C4-2B (cell line): ENCODE data around the gene ZC3H7B.

Experiments used
- CTCF ChIP-seq: fragments of 450-650 bp; conservative IDR thresholded peaks from 2 replicates; pipeline ENCODE4 v1.5.1; 2017; ENCODE audit warnings: mild to moderate bottlenecking
- ZFX ChIP-seq: fragments of 450-650 bp; IDR thresholded peaks from 2 replicates; pipeline ENCODE4 v1.6.1; 2017

- TF ChIP-seq CTCF (no peak), ZFX (no peak)
Observed at GRCh38 chr22:41274856-41275255, 26.5 kb upstream of the ZC3H7B start.
